Neuronal stem cell (in vitro differentiated cells): Measurements from ENCODE around the gene BMF.
A peak's percentile ranks its signal among the peaks of the same experiment; 100 is the strongest.
"Not testable (repeated sequence)": the region's sequence is repeated elsewhere in the genome, so short reads cannot be mapped to it uniquely, and the experiment has no call there.

Experiments used
- DNase-seq: peaks from one replicate; pipeline ENCODE4 v3.0.0-alpha.2; 2013; ENCODE audit warnings: low spot score
- H2AFZ ChIP-seq: one replicate; pipeline ENCODE4 v1.6.1; 2013; ENCODE audit warnings: mild to moderate bottlenecking, low read length, inconsistent platforms
- H2AK5ac ChIP-seq: 2 replicates; pipeline ENCODE4 v1.6.1; 2013; ENCODE audit warnings: low read depth, mild to moderate bottlenecking, inconsistent platforms, low read length, moderate library complexity, mixed read lengths
- H2BK120ac ChIP-seq: 2 replicates; pipeline ENCODE4 v1.6.1; 2013; ENCODE audit warnings: low read depth, mild to moderate bottlenecking, inconsistent platforms, low read length, moderate library complexity, mixed read lengths
- H2BK12ac ChIP-seq: one replicate; pipeline ENCODE4 v1.6.1; 2013; ENCODE audit warnings: low read length, inconsistent platforms
- H2BK15ac ChIP-seq: 2 replicates; pipeline ENCODE4 v1.6.1; 2013; ENCODE audit warnings: mild to moderate bottlenecking, low read length, inconsistent platforms, mixed read lengths
- H2BK5ac ChIP-seq: one replicate; pipeline ENCODE4 v1.6.1; 2013; ENCODE audit warnings: inconsistent platforms, mild to moderate bottlenecking, low read length, moderate library complexity
- H3K14ac ChIP-seq: one replicate; pipeline ENCODE4 v1.6.1; 2013; ENCODE audit warnings: low read length, inconsistent platforms
- H3K18ac ChIP-seq: 2 replicates; pipeline ENCODE4 v1.6.1; 2013; ENCODE audit warnings: low read length, inconsistent platforms
- H3K23ac ChIP-seq: 2 replicates; pipeline ENCODE4 v1.6.1; 2013; ENCODE audit warnings: low read depth, mild to moderate bottlenecking, mixed read lengths, low read length, inconsistent platforms; ENCODE audit not compliant: poor library complexity
- H3K27ac ChIP-seq: replicated peaks from 3 replicates; pipeline ENCODE4 v1.5.1; 2013; ENCODE audit warnings: low read length, inconsistent platforms
- H3K27me3 ChIP-seq, 3 experiments: 2 replicates each; pipeline ENCODE4 v1.6.1; 2013; ENCODE audit warnings: low read length in 3 of 3, mild to moderate bottlenecking in 2 of 3, inconsistent platforms in 1 of 3, low read depth in 1 of 3, mixed read lengths in 1 of 3, moderate library complexity in 1 of 3; ENCODE audit not compliant: control insufficient read depth in 3 of 3, insufficient read depth in 3 of 3
- H3K36me3 ChIP-seq, 2 donors: replicated peaks in 1 of 2; 2 replicates each; pipeline ENCODE4 v1.6.1; 2013; ENCODE audit warnings: low read length in 2 of 2; ENCODE audit not compliant: control insufficient read depth in 2 of 2, insufficient read depth in 2 of 2
- H3K4ac ChIP-seq: 2 replicates; pipeline ENCODE4 v1.6.1; 2013; ENCODE audit warnings: inconsistent platforms, mild to moderate bottlenecking, low read length, moderate library complexity
- H3K4me1 ChIP-seq, 2 donors: 1 replicate in 1 of 2; 2 replicates in 1 of 2; pipeline ENCODE4 v1.6.1; 2013; ENCODE audit warnings: low read length in 2 of 2, low read depth in 1 of 2; ENCODE audit not compliant: control insufficient read depth in 2 of 2, insufficient read depth in 1 of 2
- H3K4me2 ChIP-seq: one replicate; pipeline ENCODE4 v1.6.1; 2013; ENCODE audit warnings: mild to moderate bottlenecking, low read length, inconsistent platforms; ENCODE audit not compliant: insufficient read depth, poor library complexity, severe bottlenecking
- H3K4me3 ChIP-seq, 2 donors: 2 replicates each; pipeline ENCODE4 v1.5.1; 2013; ENCODE audit warnings: low read length in 2 of 2, mild to moderate bottlenecking in 2 of 2, inconsistent platforms in 1 of 2, moderate library complexity in 1 of 2
- H3K79me1 ChIP-seq: one replicate; pipeline ENCODE4 v1.6.1; 2013; ENCODE audit warnings: low read depth, mild to moderate bottlenecking, inconsistent platforms, low read length, moderate library complexity
- H3K9ac ChIP-seq: one replicate; pipeline ENCODE4 v1.6.1; 2013; ENCODE audit warnings: mild to moderate bottlenecking, low read depth, low read length, inconsistent platforms; ENCODE audit not compliant: poor library complexity
- H3K9me3 ChIP-seq, 2 donors: replicated peaks in 1 of 2; 2 replicates each; pipeline versions ENCODE3 to v1.6.1; 2013; ENCODE audit warnings: low read length in 2 of 2, mild to moderate bottlenecking in 2 of 2, inconsistent platforms in 1 of 2, low read depth in 1 of 2, mixed read lengths in 1 of 2, moderate library complexity in 1 of 2; ENCODE audit not compliant: control insufficient read depth in 2 of 2, insufficient read depth in 1 of 2
- H4K8ac ChIP-seq: one replicate; pipeline ENCODE4 v1.6.1; 2013; ENCODE audit warnings: low read depth, mild to moderate bottlenecking, inconsistent platforms, low read length, moderate library complexity
- H4K91ac ChIP-seq: one replicate; pipeline ENCODE4 v1.6.1; 2013; ENCODE audit warnings: low read length, low read depth, mild to moderate bottlenecking, inconsistent platforms; ENCODE audit not compliant: poor library complexity
- WGBS, 2 donors: extraction: QIAGEN DNeasy Blood & Tissue Kit; methylation state at CpG; one replicate each; pipeline ENCODE4 v1.1.7; 2013; ENCODE audit warnings: missing lambda C conversion rate in 2 of 2, mixed read lengths in 1 of 2; ENCODE audit not compliant: insufficient read length in 2 of 2, insufficient replicate concordance in 1 of 2; ENCODE audit errors: extremely low coverage in 2 of 2; 5-methylcytosine and 5-hydroxymethylcytosine counted together

The BMF gene

DNA sequence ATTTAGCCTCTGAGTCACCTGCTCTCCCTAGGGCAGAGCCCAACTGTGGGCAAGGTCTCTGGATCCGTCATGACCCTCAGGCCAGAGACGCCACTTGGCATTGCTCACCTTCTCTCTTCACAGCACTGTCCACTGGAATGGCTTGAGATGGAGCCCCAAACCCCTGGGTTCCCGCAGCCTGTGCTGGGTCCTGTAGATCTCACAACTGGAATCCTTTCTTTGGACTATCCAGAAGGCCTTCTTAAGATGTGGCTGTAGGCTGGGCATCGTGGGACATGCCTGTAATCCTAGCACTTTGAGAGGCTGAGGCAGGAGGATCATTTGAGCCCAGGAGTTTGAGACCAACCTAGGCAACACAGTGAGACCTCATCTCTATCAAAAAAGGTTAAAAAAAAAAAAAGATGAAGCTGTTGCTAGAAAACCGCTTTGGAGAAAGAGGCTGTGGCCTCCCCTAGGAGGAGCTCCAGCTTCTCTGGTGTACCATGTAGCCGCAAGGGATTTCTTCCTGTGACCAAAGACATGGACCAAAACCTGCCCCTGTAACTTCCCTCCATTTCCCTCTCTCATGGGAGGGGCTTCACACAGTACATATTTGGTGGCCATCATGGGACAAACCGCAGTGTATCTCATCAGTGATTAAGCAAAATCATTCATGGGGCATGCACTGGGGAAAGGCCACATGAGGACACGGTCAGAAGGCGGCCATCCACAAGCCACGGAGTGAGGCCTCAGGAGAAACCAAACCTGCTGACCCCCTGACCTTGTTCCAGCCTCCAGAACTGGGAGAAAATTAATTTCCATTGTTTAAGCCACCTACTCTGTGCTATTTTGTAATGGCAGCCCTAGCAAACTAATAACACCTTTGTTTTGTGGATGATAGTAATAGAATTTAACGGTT lies 28.9 kb upstream of the BMF start:
- Histone ChIP-seq H3K9me3 (no peaks in the 10 kb centered on the region), H2BK120ac (no peak overlapping the region), H3K27me3 (peaks cover 0 to 6% (median 0%) of the 10 kb centered on the region in 3 experiments), H2AK5ac (peak overlapping the region; percentile 14), H2BK15ac (no peak overlapping the region), H4K91ac (no peak overlapping the region), H3K14ac (no peak overlapping the region), H2BK12ac (no peak overlapping the region), H3K23ac (no peak overlapping the region), H3K9ac (no peak overlapping the region), H3K18ac (peak overlapping the region; percentile 34), H3K4me1 (peaks cover 13 to 14% of the 10 kb centered on the region in 2 donors), H3K4me2 (no peak overlapping the region), H3K79me1 (no peaks in the 10 kb centered on the region), H3K4me3 (no peak overlapping the region), H2BK5ac (no peak overlapping the region), H3K4ac (no peak overlapping the region), H4K8ac (no peak overlapping the region), H3K27ac (no peak overlapping the region), H2AFZ (peak overlapping the region; percentile 79), H3K36me3 (no peaks in the 10 kb centered on the region)
- WGBS, 2 donors, result no CpG with 5 or more reads among the region's 11 CpGs
- no peak for DNase-seq

DNA sequence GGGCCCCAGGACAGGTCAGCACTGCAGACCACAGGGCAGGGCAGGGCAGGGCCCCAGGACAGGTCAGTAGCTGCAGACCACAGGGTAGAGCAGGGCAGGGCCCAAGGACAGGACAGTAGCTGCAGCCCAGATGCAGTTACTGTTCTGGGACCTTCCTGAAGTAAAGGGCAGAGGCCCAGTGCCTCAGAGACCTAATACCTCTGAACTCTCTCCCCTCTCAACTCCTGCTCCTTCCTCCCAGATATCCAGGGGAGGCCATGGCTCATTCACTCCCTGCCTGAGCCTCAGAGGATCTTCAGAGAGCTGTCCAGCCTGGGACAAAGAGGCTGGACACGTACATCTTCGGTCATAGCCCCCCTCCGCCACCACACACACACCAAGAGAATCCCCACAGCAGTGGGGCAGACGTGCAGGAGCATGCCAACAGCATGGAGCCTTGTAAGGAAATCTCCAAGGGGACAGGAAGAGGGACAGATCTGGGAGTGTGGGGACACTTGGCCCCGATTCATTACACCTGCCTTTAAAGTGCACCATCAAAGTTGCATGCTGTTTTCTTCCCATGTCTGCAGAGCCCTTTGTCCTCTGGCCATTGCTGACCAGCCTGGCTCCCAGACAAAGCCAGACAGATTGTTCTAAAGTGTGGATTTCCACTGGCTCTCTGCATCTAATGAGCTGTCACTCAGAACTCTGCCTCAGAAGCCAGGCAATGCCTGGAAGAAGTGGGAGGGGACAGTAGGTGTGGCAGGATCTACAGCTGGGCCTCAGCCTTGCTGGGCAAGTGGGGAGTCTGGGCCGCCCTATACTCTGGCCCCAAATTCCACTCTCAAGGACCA lies 28.0 kb upstream of the BMF start:
- Histone ChIP-seq H2AFZ (peak overlapping the region; percentile 79), H3K4me2 (no peak overlapping the region), H2BK5ac (no peak overlapping the region), H3K4me1 (peaks cover 13 to 14% of the 10 kb centered on the region in 2 donors), H3K36me3 (no peaks in the 10 kb centered on the region), H4K91ac (no peak overlapping the region), H3K4ac (no peak overlapping the region), H3K9ac (peak overlapping the region; percentile 26), H2BK15ac (no peak overlapping the region), H4K8ac (peak overlapping the region; percentile 44), H2BK120ac (no peak overlapping the region), H3K18ac (peak overlapping the region; percentile 60), H3K9me3 (no peaks in the 10 kb centered on the region), H3K14ac (no peak overlapping the region), H2BK12ac (no peak overlapping the region), H3K79me1 (no peaks in the 10 kb centered on the region), H2AK5ac (peak overlapping the region; percentile 14), H3K23ac (no peak overlapping the region), H3K4me3 (peak overlapping the region in 1 of 2 donors; percentile 24), H3K27me3 (peaks cover 0 to 3% (median 0%) of the 10 kb centered on the region in 3 experiments), H3K27ac (no peak overlapping the region)
- no peak for DNase-seq
- WGBS, 2 donors, result no CpG with 5 or more reads among the region's 6 CpGs

DNA sequence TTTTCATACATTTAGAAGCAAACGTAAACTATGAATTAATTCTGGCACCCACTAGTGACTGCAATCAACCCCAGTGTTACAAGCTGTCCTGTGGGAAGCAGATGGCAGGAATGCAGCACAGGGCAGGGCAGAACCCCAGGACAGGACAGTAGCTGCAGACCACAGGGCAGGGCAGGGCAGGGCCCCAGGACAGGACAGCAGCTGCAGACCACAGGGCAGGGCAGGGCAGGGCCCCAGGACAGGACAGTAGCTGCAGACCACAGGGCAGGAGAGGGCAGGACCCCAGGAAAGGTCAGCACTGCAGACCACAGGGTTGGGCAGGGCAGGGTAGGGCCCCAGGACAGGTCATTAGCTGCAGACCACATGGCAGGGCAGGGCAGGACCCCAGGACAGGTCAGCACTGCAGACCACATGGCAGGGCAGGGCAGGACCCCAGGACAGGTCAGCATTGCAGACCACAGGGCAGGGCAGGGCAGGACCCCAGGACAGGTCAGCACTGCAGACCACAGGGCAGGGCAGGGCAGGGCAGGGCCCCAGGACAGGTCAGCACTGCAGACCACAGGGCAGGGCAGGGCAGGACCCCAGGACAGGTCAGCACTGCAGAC lies 27.3 kb upstream of the BMF start:
- H3K4me3 ChIP-seq, result not testable (repeated sequence)

More for the DNA sequence above, 27.3 kb upstream of the BMF start:
- Histone ChIP-seq H3K23ac (peak overlapping the region; percentile 57), H3K18ac (peak overlapping the region; percentile 9), H3K4me1 (peaks cover 13 to 14% of the 10 kb centered on the region in 2 donors), H2AFZ (peak overlapping the region; percentile 79)
- not testable (repeated sequence) for H2BK12ac ChIP-seq, H2AK5ac ChIP-seq, H3K4me2 ChIP-seq, H3K4ac ChIP-seq, H3K9me3 ChIP-seq, DNase-seq, H3K36me3 ChIP-seq, H4K8ac ChIP-seq, H2BK120ac ChIP-seq, H2BK5ac ChIP-seq, H3K9ac ChIP-seq, H3K27me3 ChIP-seq, H3K79me1 ChIP-seq, H3K27ac ChIP-seq, H3K14ac ChIP-seq, H2BK15ac ChIP-seq, H4K91ac ChIP-seq
- no CpG with 5 or more reads among the region's 1 CpG for WGBS, 2 donors
